ENCODE measurements around the gene GADD45B.

Gene GADD45B

DNA sequence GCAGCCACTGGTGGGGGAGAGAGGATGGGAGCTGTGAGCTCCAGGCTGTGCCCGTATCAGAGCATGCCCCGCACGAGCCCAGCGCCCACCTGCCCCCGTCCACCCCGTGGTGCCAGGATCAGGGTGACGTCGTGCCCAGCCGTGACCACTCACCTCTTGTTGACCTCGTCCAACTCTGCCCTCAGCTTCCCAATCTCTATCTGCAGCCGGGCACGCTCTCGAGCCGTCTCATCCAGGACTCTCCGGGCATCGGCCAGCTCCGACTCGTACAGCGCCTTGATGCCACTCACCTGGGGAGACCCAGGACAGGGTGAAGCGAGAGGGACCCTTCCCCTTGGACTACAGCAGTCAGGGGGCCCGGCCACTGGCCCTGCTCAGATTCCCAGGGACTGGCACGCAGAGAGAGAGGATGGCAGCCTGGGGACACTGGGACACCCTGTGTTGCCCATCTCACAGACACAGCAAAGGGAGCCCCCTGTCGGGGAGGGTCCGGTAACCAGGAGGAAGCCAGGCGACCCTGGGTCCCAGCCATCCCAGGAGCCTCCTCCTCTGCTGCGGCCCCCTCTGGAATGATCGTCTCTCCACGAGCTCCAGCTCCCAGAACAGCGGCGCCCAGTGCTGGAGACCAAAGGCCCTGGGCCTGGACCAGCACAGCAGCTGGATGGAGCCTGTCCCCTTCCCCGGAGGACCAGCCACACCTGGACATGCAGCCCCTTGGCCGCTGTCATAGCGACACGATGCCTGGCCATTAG lies 31.5 kb upstream of the GADD45B start:
- Histone ChIP-seq H3K27me3 (ENCODE audit: control insufficient read depth in 1 of 2, insufficient read depth in 2 of 2, low read length in 2 of 2) (no peaks in the 10 kb centered on the region), H3K36me3 (ENCODE audit: control insufficient read depth in 2 of 2, insufficient read depth in 2 of 2, low read length in 2 of 2) (peaks cover 2 to 6% of the 10 kb centered on the region in 2 donors), H3K9ac (ENCODE audit: low read length in 2 of 2) (no peak overlapping the region), H3K9me3 (ENCODE audit: control insufficient read depth in 2 of 2, low read length in 2 of 2) (no peaks in the 10 kb centered on the region), H3K4me1 (ENCODE audit: control insufficient read depth, insufficient read depth, low read length) (no peaks in the 10 kb centered on the region), H3K27ac (ENCODE audit: low read length) (no peak overlapping the region), H3K4me3 (ENCODE audit: low read length in 2 of 2) (no peak overlapping the region)

DNA sequence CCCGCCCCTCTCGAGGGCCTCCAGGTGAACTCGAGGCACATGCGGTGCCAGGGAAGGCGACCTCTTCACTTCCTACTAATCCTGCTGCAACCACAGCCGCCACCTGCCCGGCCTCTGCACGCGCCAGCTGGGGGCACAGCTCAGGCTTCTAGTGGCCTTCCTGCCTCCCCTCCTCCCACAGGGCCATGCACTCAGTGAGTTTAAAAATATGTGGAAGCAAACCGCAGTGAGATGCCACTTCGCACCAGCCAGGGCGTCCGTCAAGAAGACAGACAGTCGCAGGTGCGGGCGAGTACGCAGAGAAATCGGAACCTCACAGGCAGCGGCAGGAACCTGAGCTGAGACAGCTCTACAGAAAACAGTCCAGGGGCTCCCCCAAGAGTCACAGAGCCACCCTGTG lies 29.5 kb upstream of the GADD45B start:
- Histone ChIP-seq H3K36me3 (ENCODE audit: control insufficient read depth in 2 of 2, insufficient read depth in 2 of 2, low read length in 2 of 2) (peaks cover 2 to 6% of the 10 kb centered on the region in 2 donors), H3K4me1 (ENCODE audit: control insufficient read depth, insufficient read depth, low read length) (no peaks in the 10 kb centered on the region), H3K27me3 (ENCODE audit: control insufficient read depth in 1 of 2, insufficient read depth in 2 of 2, low read length in 2 of 2) (no peaks in the 10 kb centered on the region), H3K9ac (ENCODE audit: low read length in 2 of 2) (no peak overlapping the region), H3K4me3 (ENCODE audit: low read length in 2 of 2) (no peak overlapping the region), H3K9me3 (ENCODE audit: control insufficient read depth in 2 of 2, low read length in 2 of 2) (no peaks in the 10 kb centered on the region), H3K27ac (ENCODE audit: low read length) (no peak overlapping the region)

DNA sequence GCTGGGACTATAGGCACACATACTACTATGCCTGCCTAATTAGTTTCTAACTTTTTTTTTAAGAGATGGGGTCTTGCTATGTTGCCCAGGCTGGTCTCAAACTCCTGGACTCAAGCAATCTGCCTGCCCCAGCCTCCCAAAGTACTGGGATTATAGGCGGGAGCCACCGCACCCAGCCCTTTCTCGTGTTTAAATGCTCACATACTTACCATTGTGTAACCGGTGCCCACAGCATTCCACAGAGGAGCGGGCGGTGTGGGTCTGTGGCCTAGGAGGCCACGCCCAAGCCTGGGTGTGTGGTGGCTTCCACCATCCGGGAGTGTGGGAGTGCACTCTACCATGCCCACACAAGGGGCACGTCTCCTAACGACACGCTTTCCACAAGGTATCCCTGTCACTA lies 26.9 kb upstream of the GADD45B start:
- peaks cover 0 to 2% of the 10 kb centered on the region in 2 donors for H3K36me3 ChIP-seq (ENCODE audit: control insufficient read depth in 2 of 2, insufficient read depth in 2 of 2, low read length in 2 of 2)
- H3K9ac ChIP-seq (ENCODE audit: low read length in 2 of 2), result no peak overlapping the region
- H3K4me1 ChIP-seq (ENCODE audit: control insufficient read depth, insufficient read depth, low read length), result no peaks in the 10 kb centered on the region
- H3K9me3 ChIP-seq (ENCODE audit: control insufficient read depth in 2 of 2, low read length in 2 of 2), result no peaks in the 10 kb centered on the region
- H3K27me3 ChIP-seq (ENCODE audit: control insufficient read depth in 1 of 2, insufficient read depth in 2 of 2, low read length in 2 of 2), result no peaks in the 10 kb centered on the region
- no peak overlapping the region for H3K4me3 ChIP-seq (ENCODE audit: low read length in 2 of 2)
- H3K27ac ChIP-seq (ENCODE audit: low read length), result no peak overlapping the region

DNA sequence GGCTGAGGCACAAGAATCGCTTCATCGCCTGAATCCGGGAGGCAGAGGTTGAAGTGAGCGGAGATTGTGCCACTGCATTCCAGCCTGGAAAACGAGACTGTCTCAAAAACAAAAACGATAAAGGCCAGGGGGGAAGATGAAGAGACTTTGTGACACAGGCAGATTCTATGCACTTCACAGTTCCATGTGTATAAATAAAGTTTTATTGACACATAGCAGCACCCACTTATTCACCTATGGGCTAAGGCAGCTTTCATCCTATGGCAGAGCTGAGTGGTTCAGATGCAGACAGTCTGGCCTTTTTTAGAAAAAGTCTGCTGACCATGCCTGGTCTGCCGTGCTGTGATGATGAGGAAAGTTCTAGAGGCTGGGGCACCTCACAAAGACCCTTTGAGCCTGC lies 24.8 kb upstream of the GADD45B start:
- no peaks in the 10 kb centered on the region for H3K27me3 ChIP-seq (ENCODE audit: control insufficient read depth in 1 of 2, insufficient read depth in 2 of 2, low read length in 2 of 2)
- no peaks in the 10 kb centered on the region for H3K36me3 ChIP-seq (ENCODE audit: control insufficient read depth in 2 of 2, insufficient read depth in 2 of 2, low read length in 2 of 2)
- no peaks in the 10 kb centered on the region for H3K9me3 ChIP-seq (ENCODE audit: control insufficient read depth in 2 of 2, low read length in 2 of 2)
- peaks cover 10% of the 10 kb centered on the region for H3K4me1 ChIP-seq (ENCODE audit: control insufficient read depth, insufficient read depth, low read length)
- no peak overlapping the region for H3K9ac ChIP-seq (ENCODE audit: low read length in 2 of 2)
- no peak overlapping the region for H3K4me3 ChIP-seq (ENCODE audit: low read length in 2 of 2)
- no peak overlapping the region for H3K27ac ChIP-seq (ENCODE audit: low read length)

DNA sequence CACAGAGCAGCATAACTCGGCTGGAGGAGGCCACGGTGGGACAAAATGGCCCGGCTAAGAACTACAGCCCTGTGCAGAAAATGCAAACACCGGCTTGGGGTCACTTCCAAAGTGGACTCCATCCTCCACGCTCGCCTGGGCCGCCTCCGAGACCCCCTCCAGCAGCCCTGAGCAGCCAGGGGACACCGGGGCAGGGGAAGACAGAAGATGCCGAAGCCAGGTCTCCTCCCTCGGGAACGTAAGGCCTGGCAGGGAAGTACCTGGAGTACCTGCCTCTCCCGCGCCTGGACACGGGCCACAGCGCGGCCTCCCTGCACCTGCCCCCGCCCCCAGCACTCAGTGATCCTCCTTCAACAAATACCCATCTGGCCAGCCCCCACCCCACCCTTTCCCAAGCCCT lies 24.2 kb upstream of the GADD45B start:
- H3K4me3 ChIP-seq (ENCODE audit: low read length in 2 of 2), result no peak overlapping the region
- no peaks in the 10 kb centered on the region for H3K36me3 ChIP-seq (ENCODE audit: control insufficient read depth in 2 of 2, insufficient read depth in 2 of 2, low read length in 2 of 2)
- no peak overlapping the region for H3K9ac ChIP-seq (ENCODE audit: low read length in 2 of 2)
- H3K9me3 ChIP-seq (ENCODE audit: control insufficient read depth in 2 of 2, low read length in 2 of 2), result no peaks in the 10 kb centered on the region
- H3K4me1 ChIP-seq (ENCODE audit: control insufficient read depth, insufficient read depth, low read length), result peaks cover 11% of the 10 kb centered on the region
- H3K27ac ChIP-seq (ENCODE audit: low read length), result no peak overlapping the region
- no peaks in the 10 kb centered on the region for H3K27me3 ChIP-seq (ENCODE audit: control insufficient read depth in 1 of 2, insufficient read depth in 2 of 2, low read length in 2 of 2)

DNA sequence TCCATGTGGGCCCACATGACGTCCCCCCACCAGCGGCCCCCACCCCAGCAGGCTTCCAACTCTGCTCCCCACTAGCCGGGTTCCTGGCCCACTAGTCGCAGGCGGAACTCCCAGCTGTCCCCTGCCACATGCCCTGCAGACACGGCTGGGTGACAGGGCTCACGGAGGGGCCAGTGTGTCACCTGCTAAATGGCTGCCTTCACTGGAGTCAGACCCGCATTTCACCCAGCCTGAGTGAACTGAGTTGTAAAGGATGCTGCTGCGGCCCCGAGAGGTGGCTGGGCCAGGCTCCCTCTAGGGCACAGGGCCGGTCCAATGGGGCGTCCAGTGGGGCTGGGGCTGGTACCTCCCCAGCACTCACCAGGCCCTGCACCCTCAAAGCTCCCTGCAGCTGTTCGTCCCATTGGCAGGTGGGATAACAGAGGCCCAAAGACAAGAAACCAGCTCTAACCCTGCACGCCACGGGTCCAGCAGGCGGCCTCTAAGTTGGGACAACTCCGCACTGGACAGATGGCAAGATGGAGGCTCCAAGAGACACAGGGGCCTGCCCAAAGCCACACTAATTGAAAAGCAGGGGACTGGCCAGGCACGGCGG lies 22.4 kb upstream of the GADD45B start:
- Histone ChIP-seq H3K4me3 (ENCODE audit: low read length in 2 of 2) (no peak overlapping the region), H3K4me1 (ENCODE audit: control insufficient read depth, insufficient read depth, low read length) (peaks cover 15% of the 10 kb centered on the region), H3K9me3 (ENCODE audit: control insufficient read depth in 2 of 2, low read length in 2 of 2) (no peaks in the 10 kb centered on the region), H3K9ac (ENCODE audit: low read length in 2 of 2) (no peak overlapping the region), H3K27ac (ENCODE audit: low read length) (no peak overlapping the region), H3K36me3 (ENCODE audit: control insufficient read depth in 2 of 2, insufficient read depth in 2 of 2, low read length in 2 of 2) (no peaks in the 10 kb centered on the region), H3K27me3 (ENCODE audit: control insufficient read depth in 1 of 2, insufficient read depth in 2 of 2, low read length in 2 of 2) (no peaks in the 10 kb centered on the region)

DNA sequence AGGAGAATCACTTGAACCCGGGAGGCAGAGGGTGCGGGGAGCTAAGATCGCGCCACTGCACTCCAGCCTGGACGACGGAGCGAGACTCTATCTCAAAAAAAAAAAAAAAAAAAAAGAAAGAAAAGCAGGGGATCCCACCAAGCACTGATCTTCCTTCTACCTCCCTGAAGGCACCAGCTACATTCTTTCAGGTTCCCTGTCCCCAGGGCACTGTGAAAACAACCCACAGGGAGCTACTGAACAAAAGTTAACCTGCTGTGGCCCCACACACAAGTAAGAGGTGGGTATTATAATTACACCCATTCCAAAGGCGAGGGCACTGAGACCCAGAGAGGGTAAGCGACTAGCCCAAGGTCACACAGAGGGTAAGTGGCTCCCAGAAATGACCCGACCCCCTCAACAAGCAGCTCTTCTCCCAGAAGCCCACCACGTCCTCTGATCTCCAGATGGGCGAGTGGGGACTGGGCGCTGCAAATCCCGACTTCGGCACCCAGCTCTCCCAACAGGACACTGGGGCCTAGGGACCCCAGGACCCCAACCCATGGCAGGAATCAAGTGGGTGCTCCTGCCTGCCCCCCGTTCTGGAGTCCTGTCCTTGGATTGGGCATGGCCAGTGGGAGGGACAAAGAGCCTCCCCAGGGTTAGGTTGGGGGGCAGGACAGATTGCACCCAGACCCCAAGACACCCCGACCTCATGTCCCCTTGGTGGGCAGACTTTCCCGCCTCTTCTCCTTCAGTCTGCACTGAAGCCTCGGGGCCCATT lies 21.5 kb upstream of the GADD45B start:
- no peak overlapping the region for H3K4me3 ChIP-seq (ENCODE audit: low read length in 2 of 2)
- H3K27me3 ChIP-seq (ENCODE audit: control insufficient read depth in 1 of 2, insufficient read depth in 2 of 2, low read length in 2 of 2), result no peaks in the 10 kb centered on the region
- no peaks in the 10 kb centered on the region for H3K36me3 ChIP-seq (ENCODE audit: control insufficient read depth in 2 of 2, insufficient read depth in 2 of 2, low read length in 2 of 2)
- no peak overlapping the region for H3K9ac ChIP-seq (ENCODE audit: low read length in 2 of 2)
- peaks cover 15% of the 10 kb centered on the region for H3K4me1 ChIP-seq (ENCODE audit: control insufficient read depth, insufficient read depth, low read length)
- H3K9me3 ChIP-seq (ENCODE audit: control insufficient read depth in 2 of 2, low read length in 2 of 2), result no peaks in the 10 kb centered on the region
- H3K27ac ChIP-seq (ENCODE audit: low read length), result no peak overlapping the region

DNA sequence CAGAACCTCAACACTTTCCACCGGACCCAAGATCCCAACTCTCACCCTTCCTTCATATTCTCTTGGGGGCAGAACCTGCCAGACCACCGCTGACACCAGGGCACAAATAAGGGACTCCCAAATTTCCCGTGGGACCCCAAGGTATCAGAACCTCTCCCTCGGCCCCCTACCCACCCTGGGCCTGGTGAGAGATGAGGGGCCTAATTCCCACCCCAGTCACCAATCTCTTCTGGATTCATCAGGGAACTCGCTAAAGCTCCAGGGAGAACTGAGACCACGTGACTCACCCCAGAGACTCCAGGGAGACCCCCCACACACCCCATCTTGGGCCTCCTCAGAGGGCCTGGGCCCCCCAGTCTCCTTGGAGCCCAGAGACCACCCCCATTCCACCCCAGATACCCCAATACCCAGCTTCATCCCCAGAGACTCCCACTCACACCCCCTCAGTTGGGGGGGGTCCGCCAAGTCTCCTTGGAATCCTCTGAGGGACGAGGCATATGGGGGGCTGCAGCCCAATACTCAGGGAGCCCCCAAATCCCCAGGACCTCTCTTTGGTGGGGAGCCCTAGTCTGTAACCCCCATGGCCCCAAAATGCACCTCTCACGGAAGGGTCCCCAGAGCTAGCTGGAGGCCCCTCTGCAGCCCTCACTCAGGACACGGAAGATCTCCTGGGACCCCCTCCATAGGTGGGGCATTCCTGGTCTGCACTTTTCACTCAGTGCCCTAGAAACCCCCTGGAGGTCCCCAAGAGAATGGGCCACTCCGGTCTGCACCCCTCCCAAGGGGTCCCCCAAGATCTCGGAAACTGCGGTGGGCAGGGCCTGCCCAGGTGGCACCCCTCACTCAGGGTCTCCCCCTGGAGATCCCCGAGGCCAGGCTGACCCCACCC lies 20.7 kb upstream of the GADD45B start:
- Histone ChIP-seq H3K4me1 (ENCODE audit: control insufficient read depth, insufficient read depth, low read length) (peaks cover 15% of the 10 kb centered on the region), H3K9me3 (ENCODE audit: control insufficient read depth in 2 of 2, low read length in 2 of 2) (no peaks in the 10 kb centered on the region), H3K9ac (ENCODE audit: low read length in 2 of 2) (peak overlapping the region; percentile 62 to 72), H3K27ac (ENCODE audit: low read length) (no peak overlapping the region), H3K27me3 (ENCODE audit: control insufficient read depth in 1 of 2, insufficient read depth in 2 of 2, low read length in 2 of 2) (no peaks in the 10 kb centered on the region), H3K36me3 (ENCODE audit: control insufficient read depth in 2 of 2, insufficient read depth in 2 of 2, low read length in 2 of 2) (no peaks in the 10 kb centered on the region), H3K4me3 (ENCODE audit: low read length in 2 of 2) (peak overlapping the region; percentile 70 to 82)

DNA sequence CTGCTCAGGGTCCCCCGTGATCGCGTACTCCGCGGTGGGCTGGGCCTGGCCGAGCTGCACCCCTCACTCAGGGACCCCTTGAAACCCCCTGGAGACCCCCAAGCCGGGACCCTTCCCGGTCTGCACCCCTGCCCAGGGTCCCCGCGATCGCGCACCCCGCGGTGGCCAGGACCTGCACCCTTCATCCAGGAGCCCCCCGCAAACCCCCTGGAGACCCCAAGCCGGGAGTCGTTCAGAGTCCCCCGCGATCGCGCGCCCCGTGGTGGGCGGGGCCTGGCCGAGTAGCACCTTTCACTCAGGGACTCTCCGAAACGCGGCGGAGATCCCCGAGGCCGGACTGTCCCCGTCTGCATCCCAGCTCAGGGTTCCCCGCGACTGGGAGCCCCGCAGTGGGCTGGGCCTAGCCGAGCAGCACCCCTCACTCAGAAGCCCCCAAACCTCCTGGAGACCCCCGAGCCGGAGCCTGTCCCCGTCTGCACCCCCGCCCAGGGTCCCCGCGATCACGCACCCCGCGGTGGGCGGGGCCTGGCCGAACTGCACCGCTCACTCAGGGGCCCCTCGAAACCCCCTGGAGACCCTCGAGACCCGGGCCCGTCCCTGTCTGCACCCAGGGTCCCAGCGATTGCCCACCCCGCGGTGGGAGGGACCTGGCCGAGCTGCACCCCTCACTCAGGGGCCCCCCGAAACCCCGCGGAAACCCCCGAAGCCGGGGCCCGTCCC lies 19.9 kb upstream of the GADD45B start:
- H3K4me1 ChIP-seq (ENCODE audit: control insufficient read depth, insufficient read depth, low read length), result peaks cover 15% of the 10 kb centered on the region
- H3K36me3 ChIP-seq (ENCODE audit: control insufficient read depth in 2 of 2, insufficient read depth in 2 of 2, low read length in 2 of 2), result no peaks in the 10 kb centered on the region
- H3K4me3 ChIP-seq (ENCODE audit: low read length in 2 of 2), result peak overlapping the region; percentile 70 to 82
- H3K27ac ChIP-seq (ENCODE audit: low read length), result no peak overlapping the region
- no peaks in the 10 kb centered on the region for H3K9me3 ChIP-seq (ENCODE audit: control insufficient read depth in 2 of 2, low read length in 2 of 2)
- H3K9ac ChIP-seq (ENCODE audit: low read length in 2 of 2), result peak overlapping the region; percentile 62 to 72
- H3K27me3 ChIP-seq (ENCODE audit: control insufficient read depth in 1 of 2, insufficient read depth in 2 of 2, low read length in 2 of 2), result no peaks in the 10 kb centered on the region
